Fibroblast of peridontal ligament (primary cell): Measurements from ENCODE around the gene ZNF398.
"Not testable (repeated sequence)": the region's sequence is repeated elsewhere in the genome, so short reads cannot be mapped to it uniquely, and the experiment has no call there.

Experiments used
- DNase-seq: peaks from one replicate; pipeline ENCODE4 v3.0.0-alpha.2; 2010; ENCODE audit errors: extremely low read depth

ZNF398 gene

DNA sequence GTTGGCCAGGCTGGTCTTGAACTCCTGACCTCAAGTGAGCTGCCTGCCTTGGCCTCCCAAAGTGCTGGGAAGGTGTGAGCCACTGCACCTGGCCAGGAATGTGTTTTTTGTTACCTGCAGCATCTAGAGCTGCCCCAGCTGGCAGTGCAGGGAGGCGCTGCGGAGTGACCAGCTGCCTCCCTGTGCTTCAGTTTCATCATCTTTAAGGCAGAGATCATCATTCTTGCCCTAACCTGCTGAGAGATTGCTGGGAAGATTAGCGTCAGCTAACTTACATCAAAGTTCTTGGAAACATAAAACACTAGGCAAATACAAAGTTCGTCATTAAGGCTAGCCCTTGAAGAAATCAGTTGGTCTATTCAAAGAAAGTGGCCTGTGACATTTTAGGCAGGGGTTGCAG, 50.4 kb downstream of the ZNF398 start:
- no peak for DNase-seq

DNA sequence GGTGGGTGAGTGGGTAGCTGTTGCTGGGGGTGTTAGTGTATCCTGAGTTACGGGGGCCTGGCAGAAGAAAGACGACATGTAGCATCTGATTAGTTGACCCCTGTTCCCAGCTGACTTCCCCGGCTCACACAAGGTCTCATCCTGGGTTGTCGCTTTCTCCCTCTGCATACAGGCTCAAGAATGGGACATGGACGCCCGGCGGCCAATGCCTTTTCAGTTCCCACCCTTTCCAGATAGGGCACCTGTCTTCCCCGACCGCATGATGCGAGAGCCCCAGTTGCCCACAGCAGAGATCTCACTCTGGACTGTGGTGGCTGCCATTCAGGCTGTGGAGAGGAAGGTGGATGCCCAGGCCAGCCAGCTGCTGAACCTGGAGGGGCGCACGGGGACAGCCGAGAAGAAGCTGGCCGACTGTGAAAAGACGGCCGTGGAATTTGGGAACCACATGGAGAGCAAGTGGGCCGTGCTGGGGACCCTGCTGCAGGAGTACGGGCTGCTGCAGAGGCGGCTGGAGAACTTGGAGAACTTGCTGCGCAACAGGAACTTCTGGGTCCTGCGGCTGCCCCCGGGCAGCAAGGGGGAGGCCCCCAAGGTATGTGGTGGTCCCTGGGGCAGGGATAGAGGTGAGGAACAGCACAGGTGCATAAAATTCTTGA, 51.0 kb downstream of the ZNF398 start:
- DNase-seq, result no peak

- no peak for DNase-seq
Observed at GRCh38 chr7:149199234-149199995, 52.2 kb downstream of the ZNF398 start.

DNA sequence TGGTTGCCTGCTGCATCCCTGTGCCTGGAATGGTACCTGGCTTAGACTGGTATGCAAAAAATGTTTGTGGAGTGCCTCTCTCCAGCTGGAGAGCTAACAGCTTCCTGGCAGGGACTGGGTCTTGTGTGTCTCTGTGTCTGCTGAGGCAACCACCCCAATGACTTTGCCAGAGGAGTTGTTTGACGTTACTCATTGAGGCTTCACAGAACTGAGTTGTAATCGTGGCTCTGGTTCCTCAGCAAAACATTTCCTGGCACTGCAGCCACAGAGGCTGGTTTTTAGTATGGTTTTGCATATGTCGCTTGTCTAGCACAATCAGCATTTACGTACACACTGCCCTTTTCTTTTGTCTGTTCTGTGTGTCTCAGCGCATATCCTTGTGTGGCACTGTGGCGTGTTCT, 55.6 kb downstream of the ZNF398 start:
- DNase-seq, result no peak

GRCh38 chr7:149205690-149206381, 58.6 kb downstream of the ZNF398 start:
- DNase-seq, result no peak

- DNase-seq, result no peak
Observed at GRCh38 chr7:149207324-149208035, 60.2 kb downstream of the ZNF398 start.

GRCh38 chr7:149209518-149210269, 62.4 kb downstream of the ZNF398 start:
- DNase-seq, result no peak

GRCh38 chr7:149210551-149210950, 63.3 kb downstream of the ZNF398 start:
- DNase-seq, result no peak

DNA sequence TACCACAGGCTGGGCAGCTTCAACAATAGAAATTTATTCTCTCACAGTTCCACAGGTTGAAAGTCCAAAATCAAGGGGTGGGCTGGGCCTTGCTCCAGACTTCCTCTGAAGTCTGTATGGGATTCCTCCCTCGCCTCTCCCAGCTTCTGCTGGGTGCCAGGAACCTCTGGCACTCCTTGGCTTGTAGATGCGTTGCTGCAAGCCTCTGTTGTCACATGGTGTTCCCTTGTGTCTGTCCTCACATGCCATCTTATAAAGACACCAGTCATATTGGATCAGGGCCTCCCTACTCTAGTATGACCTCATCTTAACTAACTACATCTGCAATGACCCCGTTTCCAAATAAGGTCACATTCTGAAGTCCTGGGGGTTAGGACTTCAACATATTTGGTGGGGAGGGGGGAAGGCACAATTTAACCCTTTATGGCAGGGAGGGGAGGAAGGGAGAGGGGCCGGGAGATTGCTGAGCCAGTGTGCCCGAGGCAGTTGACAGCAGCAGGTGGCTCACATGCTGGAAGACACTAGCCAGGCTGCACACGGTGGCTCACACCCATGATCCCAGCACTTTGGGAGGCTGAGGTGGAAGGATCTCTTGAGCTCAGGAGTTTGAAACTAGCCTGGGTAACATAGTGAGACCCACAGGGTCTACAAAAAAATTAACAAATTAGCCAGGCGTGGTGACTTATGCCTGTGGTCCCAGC, 66.9 kb downstream of the ZNF398 start:
- no peak for DNase-seq

DNA sequence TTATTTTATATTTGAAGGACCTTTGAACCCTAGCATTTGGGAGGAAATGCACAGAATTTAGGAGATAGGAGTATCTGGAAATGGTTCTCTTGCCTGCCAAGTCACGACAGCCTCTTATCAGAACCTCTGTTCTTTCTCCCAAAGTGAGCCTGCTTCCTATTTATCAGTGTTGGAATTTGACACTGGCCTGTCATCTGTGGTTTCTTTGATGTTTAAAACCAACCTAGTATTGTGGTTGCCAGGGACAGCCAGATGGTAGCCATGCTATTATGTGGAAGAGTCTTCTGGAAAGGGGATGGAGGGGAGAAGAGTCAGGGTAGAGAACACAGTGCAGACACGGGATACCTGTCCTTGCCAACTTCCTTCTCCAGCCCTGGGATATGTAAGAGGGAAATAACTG, 69.1 kb downstream of the ZNF398 start:
- DNase-seq, result no peak

DNA sequence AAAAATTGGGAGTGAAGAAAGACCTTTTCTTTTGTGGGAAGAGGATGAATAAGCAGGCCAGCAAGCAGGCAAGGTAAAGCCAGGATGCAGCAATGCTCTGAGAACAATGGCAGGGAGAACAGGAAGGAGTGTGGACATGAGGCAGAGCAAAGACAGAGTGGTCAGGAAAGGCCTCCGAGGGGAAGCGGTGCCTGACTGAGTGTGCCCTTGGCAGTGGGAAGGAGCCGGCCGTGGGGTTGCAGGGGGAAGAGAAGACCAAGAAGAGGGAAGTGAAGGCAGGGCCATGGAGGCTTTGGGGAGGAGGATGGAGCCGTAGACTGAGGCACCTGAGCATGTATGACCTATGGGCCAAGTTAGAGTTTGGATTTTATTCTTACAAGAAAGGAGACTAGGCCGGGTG, 70.3 kb downstream of the ZNF398 start:
- DNase-seq, result no peak

DNA sequence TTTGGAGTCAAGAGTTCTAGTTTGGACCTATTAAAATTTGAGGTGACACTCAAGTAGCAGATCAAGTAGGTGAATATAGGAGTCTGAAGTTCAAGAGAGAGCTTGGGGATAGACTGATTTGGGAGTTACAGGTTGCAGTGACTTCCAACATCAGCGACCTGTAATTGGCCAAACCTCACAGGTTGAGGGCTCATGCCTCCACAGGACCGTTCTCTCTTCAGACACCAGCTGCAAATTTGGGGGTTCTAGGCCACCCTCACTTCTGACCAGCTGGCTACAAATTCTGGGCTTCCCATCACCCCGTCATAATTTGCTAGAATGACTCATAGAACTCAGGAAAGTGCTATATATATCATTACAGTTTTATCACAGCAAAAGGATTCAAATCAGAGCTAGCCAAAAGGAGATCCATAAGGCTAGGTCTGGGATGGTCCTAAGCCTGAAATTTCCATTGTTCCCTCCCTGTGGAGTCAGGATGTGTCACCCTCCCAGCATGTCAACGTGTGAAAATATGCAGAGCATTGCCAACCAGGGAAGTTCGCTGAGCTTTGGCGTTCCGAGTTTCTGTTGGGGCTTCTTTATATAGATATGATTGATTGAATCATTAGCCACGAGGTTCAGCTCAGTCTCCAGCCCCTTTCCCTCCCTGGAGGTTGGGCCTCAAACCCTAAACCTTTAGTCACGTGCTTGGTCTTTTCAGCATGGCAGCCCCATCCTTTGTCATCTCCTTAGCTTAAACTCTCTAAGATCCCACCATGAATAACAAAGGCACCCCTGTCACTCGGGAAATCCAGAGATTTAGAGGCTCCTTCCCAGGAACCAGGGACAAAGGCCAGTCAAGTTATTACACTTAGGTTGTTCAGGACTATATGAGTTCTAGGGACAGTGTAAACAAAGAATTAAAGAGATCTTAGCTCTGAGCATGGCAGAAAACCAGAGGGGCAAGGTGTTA, 71.5 kb downstream of the ZNF398 start:
- no peak for DNase-seq

- peak; percentile 44 for DNase-seq
Observed at GRCh38 chr7:149220534-149220933, 73.3 kb downstream of the ZNF398 start.

DNA sequence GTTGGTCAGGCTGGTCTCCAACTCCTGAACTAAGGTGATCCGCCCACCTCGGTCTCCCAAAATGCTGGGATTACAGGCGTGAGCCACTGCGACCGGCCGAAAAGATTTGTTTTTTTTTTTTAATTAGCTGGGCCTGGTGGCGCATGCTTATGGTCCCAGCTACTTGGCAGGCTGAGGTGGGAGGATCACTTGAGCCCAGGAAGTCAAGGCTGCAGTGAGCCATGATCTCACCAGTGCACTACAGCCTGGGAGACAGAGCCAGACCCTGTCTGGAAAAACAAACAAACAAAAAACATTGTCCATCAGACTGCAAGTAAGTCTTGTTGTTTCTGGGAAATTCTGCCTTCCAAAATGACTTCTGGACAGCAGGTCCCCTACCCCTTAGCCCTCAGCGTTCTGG, 75.9 kb downstream of the ZNF398 start:
- no peak for DNase-seq

GRCh38 chr7:149223761-149224160, 76.5 kb downstream of the ZNF398 start:
- no peak for DNase-seq

- no peak for DNase-seq
Observed at GRCh38 chr7:149224352-149224751, 77.1 kb downstream of the ZNF398 start.

DNA sequence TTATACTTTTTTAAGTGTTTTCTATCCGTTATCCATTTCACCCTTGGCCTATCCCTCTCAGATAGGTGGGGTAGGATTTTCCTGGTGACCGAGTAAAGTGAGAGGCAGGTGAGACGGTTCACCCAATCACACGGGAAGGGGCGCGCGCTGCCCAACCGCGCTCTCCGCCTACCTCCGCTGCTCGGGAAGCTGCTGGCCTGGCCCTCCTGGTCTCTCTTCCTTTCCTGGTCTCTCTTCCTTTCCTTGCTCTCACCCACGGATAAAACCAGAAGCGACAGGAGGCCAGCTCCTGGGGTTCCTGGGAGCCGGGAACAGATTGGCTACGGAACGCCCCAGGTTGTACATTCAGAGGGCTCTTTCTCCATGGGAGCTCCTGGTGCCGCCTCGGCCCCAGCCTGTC, 77.9 kb downstream of the ZNF398 start:
- DNase-seq, result no peak

DNA sequence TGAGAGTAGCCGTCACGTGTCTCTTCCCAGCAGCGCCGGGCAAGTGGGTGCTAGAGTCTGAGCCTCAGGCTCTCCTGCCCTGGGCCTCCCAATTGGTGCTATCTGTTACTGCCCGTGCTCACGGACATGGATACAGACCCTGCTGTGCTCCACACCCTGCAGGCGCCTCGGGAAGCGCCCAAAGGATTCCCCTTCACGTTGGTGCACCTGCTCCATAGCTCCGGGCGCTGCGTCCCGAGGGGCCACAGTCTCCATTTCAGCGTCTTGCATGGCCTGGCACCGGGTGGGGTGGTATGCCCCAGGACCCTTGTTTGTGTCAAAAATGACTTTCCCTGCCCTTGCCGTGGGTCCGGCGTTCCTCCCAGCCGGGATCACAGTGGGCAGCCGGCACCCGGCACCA, 78.4 kb downstream of the ZNF398 start:
- DNase-seq, result no peak

DNA sequence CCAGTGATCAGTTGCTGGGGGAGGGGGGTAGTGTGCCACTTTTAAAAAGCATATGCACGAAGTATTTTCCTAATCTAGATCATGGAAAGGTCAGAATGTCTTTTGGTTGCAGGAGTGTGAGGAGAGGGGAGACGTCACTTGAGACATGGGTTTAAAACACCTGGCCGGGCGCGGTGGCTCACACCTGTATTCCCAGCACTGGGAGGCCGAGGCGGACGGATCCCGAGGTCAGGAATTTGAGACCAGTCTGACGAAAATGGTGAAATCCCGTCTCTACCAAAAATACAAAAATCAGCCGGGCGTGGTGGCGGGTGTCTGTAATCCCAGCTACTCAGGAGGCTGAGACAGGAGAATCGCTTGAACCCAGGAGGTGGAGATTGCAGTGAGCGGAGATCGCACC, 79.1 kb downstream of the ZNF398 start:
- not testable (repeated sequence) for DNase-seq
